B cell (primary cell): ENCODE measurements around the gene ASPG.

Experiments used
- EZH2 ChIP-seq: IDR thresholded peaks from 2 replicates; pipeline ENCODE4 v1.6.1; 2012; ENCODE audit warnings: borderline replicate concordance, low read depth, mild to moderate bottlenecking, moderate library complexity, low read length; ENCODE audit not compliant: insufficient read depth, poor library complexity, severe bottlenecking
- TF ChIP-seq, protein P1 (sequence below): fragments of 200-600 bp; IDR thresholded peaks from one replicate; pipeline ENCODE4 v1.8.0; 2022; ENCODE audit warnings: antibody characterized with exemption, mild to moderate bottlenecking

DNA sequence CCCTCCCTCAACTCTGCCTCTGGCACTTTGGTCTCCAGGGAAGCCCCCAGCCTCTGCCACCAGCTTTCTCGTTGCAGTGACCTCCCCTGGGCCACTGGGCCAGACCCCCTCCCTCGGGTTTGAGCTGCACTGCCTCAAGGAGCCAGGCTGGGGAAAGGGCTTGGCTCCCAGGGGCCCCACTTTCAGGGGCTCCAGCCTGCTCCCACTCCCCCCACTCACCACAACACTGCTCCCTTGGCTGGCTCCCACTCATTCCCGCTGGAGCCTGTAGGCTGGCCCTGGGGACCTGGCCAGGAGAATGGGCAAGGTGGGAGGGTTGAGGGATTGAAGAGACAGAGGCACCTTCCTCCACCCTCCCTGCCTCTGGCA, 33.6 kb downstream of the ASPG start:
- TF ChIP-seq, protein P1, sequence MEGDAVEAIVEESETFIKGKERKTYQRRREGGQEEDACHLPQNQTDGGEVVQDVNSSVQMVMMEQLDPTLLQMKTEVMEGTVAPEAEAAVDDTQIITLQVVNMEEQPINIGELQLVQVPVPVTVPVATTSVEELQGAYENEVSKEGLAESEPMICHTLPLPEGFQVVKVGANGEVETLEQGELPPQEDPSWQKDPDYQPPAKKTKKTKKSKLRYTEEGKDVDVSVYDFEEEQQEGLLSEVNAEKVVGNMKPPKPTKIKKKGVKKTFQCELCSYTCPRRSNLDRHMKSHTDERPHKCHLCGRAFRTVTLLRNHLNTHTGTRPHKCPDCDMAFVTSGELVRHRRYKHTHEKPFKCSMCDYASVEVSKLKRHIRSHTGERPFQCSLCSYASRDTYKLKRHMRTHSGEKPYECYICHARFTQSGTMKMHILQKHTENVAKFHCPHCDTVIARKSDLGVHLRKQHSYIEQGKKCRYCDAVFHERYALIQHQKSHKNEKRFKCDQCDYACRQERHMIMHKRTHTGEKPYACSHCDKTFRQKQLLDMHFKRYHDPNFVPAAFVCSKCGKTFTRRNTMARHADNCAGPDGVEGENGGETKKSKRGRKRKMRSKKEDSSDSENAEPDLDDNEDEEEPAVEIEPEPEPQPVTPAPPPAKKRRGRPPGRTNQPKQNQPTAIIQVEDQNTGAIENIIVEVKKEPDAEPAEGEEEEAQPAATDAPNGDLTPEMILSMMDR: no peak
- no peak for TF ChIP-seq EZH2
